SH-SY5Y (cell line): ENCODE data around the gene ATP1A4.

Experiments
- GATA2 ChIP-seq: IDR thresholded peaks from 2 replicates; pipeline ENCODE4 v1.6.1; 2011; ENCODE audit warnings: mild to moderate bottlenecking, low read depth, low read length
- GATA3 ChIP-seq: IDR thresholded peaks from 2 replicates; pipeline ENCODE4 v1.6.1; 2011; ENCODE audit warnings: low read depth, mild to moderate bottlenecking, low read length, moderate library complexity

GRCh38 chr1:160210561-160210960 is 59.2 kb downstream of the ATP1A4 start:
- TF ChIP-seq GATA2, result no peak
- no peak for TF ChIP-seq GATA3
